Neuron (in vitro differentiated cells): ENCODE data around the gene PPP4R3B.

ENCODE experiments used
- H2AFZ ChIP-seq: one replicate; pipeline ENCODE4 v1.6.1; 2013; ENCODE audit warnings: low read depth, mild to moderate bottlenecking, inconsistent platforms, low read length, moderate library complexity
- H3K27me3 ChIP-seq: one replicate; pipeline ENCODE4 v1.6.1; 2013; ENCODE audit warnings: low read length; ENCODE audit not compliant: insufficient read depth
- H3K36me3 ChIP-seq: one replicate; pipeline ENCODE4 v1.6.1; 2013; ENCODE audit warnings: low read length; ENCODE audit not compliant: insufficient read depth
- H3K4me1 ChIP-seq: one replicate; pipeline ENCODE4 v1.6.1; 2013; ENCODE audit warnings: low read length; ENCODE audit not compliant: insufficient read depth
- H3K4me3 ChIP-seq: 2 replicates; pipeline ENCODE4 v1.5.1; 2013; ENCODE audit warnings: mild to moderate bottlenecking, low read length, moderate library complexity
- H3K9me3 ChIP-seq: one replicate; pipeline ENCODE4 v1.6.1; 2013; ENCODE audit warnings: low read length

PPP4R3B gene

DNA sequence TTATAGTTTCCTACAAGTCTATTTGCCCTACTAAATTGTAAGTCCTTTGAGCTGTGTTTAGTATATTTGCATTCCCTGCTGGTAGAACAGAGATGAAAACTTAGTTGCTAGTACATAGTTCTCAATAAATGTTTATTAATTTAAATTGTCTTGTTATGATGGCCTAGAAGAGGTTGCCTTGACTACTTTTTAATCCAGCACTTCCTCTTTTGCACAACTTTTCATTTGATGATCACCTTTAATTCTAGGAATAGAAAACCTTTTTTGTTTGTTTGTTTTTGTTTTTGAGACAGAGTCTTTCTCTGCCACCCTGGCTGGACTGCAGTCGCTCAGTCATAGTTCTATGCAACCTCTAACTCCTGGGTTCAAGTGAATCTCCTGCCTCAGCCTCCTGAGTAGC is 91.2 kb downstream of the PPP4R3B start:
- peaks cover 51% of the 10 kb centered on the region for H3K36me3 ChIP-seq
- H3K4me1 ChIP-seq, result no peaks in the 10 kb centered on the region
- H2AFZ ChIP-seq, result no peak overlapping the region
- H3K27me3 ChIP-seq, result no peaks in the 10 kb centered on the region
- no peak overlapping the region for H3K4me3 ChIP-seq
- H3K9me3 ChIP-seq, result no peaks in the 10 kb centered on the region

DNA sequence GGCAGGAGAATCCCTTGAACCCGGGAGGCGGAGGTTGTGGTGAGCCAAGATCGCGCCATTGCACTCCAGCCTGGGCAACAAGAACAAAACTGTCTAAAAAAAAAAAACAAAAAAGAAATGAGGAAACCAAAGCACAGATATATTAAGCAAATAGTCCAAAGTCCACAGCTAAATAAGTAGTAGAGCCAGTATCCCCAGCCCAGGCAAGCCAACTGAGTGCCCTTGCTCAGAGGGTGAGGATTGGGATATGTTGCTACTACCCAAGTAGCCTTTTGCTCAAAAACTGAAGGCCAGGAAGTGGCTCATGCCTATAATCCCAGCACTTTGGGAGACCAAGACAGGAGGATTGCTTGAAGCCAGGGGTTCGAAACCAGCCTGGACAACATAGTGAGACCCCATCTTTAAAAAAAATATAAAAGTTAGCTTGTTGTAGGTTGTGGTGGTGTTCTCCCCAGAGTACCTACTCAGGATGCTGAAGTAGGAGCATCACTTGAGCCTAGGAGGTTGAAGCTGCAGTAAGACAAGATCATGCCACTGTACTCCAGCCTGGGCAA is 92.5 kb downstream of the PPP4R3B start:
- Histone ChIP-seq H3K27me3 (no peaks in the 10 kb centered on the region), H3K36me3 (peaks cover 41% of the 10 kb centered on the region), H2AFZ (no peak overlapping the region), H3K4me3 (no peak overlapping the region), H3K9me3 (no peaks in the 10 kb centered on the region), H3K4me1 (peaks cover 10% of the 10 kb centered on the region)

DNA sequence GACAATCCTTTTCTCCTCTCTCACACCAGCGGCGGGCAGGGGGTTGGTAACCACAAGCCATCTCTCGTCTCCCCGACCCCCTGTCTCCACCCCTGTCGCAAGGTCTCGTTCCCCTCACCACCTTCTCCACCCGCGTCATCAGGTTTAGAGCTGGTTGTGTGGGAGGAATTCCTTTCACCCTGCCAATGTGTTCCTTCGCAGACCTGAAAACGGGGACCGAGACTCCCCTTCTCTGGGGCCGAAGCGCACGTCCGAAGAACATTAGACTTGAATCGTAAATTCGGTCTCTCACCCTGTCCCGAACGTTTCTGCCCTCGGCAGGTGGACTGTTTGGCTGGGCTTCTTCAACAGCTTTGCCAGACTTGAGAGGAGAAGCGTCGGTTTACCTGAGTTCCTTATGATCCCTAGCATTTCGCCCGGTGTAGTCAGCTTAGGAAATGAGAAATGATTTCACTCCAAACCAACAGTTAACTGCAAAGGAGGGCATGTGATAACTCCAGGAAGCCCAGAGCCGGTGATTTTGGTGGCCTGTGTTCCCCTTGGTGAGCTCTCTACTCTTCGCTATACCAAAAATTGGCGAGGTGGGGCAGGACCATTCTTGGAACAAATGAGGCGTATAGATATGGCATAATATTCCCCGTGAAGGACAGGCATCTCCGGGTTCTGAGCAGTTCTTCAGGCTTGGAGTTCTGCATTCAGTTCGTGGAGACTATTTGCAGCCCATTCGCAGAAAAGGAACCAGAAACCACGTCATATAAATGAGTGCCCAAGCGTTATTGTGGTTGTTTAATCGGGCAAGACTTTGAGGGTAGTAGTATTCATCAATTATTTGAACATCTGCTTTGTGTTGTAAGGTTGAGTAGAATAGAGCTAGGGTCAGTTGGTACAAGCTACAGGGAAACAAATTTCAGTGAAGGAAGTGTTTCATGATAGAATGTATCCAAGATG is 97.2 kb downstream of the PPP4R3B start:
- peaks cover 13% of the 10 kb centered on the region for H3K36me3 ChIP-seq
- peak overlapping the region; percentile 78 for H2AFZ ChIP-seq
- H3K4me1 ChIP-seq, result peaks cover 10% of the 10 kb centered on the region
- H3K9me3 ChIP-seq, result no peaks in the 10 kb centered on the region
- H3K27me3 ChIP-seq, result no peaks in the 10 kb centered on the region
- peak overlapping the region; percentile 75 for H3K4me3 ChIP-seq

DNA sequence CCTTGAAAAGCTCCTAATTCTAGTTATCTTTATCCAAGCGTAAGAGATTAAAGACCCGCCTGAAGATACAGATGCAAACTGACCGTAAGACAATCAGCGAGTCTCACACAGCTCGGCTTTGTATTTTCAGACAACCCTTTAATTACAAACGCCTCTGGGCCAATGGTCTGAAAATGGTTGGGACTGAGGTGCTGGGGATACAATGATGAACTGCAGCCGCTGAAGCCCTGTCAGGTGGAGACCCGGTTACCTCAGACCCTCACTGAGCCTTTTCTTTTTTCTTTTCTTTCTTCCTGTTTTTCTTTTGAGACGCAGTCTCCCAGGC is 98.6 kb downstream of the PPP4R3B start:
- H3K36me3 ChIP-seq, result peaks cover under 1% of the 10 kb centered on the region
- H3K9me3 ChIP-seq, result no peaks in the 10 kb centered on the region
- H3K27me3 ChIP-seq, result no peaks in the 10 kb centered on the region
- H3K4me1 ChIP-seq, result peaks cover 10% of the 10 kb centered on the region
- H3K4me3 ChIP-seq, result peak overlapping the region; percentile 75
- peak overlapping the region; percentile 44 for H2AFZ ChIP-seq

DNA sequence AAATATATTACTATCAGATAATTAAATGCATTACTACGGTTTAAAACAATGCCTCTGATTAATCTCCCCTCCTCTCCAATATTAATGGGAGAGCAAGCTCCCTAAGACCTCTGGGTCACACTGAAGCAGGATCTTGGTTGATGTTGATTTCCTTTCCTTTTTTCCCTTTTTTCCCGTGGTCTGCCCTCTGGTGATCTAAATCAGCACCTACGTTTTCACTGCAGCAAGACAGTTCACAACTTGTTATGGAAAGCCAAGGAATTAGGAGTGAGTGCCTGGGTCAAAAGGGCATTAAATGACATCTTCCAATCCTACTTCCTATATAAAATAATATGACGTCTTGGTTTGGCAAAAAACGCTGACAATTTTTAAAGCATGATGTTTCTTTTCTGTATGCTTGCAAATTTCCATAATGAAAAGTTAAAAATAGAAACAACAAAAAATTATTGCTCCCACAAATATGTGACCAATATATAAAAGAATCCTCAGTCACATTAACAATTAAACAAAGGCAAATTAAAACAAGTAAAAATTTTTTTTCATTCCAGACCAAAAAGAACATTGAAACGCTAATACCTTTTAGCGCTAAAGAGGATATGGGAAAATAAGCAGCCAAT is 105.8 kb downstream of the PPP4R3B start:
- Histone ChIP-seq H3K4me3 (no peak overlapping the region), H3K9me3 (no peaks in the 10 kb centered on the region), H3K27me3 (no peaks in the 10 kb centered on the region), H2AFZ (no peak overlapping the region), H3K36me3 (no peaks in the 10 kb centered on the region), H3K4me1 (no peaks in the 10 kb centered on the region)

DNA sequence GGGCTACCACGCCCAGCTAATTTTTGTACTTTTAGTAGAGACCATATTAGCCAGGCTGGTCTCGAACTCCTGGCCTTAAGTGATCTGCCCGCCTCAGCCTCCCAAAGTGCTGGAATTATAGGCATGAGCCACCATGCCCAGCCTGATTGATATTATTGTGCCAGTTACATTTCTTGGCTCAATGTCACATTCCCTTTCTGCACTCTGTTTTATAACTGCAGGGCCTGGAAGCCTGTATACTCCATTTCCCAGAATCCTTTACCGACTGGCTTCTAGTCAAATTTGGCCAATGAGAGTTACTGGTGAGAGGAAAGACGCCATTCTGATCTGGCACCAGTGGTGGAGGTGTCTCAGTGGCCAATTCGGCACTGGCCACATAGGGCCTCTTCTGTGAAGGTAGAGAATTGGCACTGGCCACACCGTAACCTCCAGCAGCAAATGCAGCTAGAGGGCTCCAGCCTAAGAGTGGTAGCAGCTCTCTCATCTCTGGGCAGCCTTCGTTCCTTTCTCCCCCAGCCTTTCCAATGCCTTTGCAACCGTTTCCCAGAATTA is 114.8 kb downstream of the PPP4R3B start:
- Histone ChIP-seq H2AFZ (no peak overlapping the region), H3K9me3 (no peaks in the 10 kb centered on the region), H3K4me3 (no peak overlapping the region), H3K36me3 (no peaks in the 10 kb centered on the region), H3K27me3 (no peaks in the 10 kb centered on the region), H3K4me1 (no peaks in the 10 kb centered on the region)

DNA sequence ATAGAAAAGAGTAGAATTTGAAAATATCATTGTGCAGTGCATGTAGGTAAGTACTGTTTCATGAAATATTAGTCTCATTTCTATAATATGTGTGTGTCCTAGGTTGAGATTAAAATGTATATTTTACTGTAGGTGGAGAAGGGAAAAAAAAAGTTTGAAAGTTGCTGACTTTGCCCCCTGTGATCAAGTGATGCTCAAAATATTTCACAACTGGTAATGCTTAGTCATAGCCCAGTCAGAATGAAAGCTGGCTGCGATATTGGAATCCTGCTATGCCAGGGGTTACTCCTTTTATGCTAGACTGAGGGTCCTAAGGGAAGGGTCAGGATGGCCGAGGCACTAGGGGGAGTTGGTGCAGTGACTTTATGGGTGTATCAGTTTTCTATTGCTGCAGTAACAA is 117.4 kb downstream of the PPP4R3B start:
- no peaks in the 10 kb centered on the region for H3K27me3 ChIP-seq
- H3K4me1 ChIP-seq, result no peaks in the 10 kb centered on the region
- no peaks in the 10 kb centered on the region for H3K36me3 ChIP-seq
- H3K9me3 ChIP-seq, result no peaks in the 10 kb centered on the region
- no peak overlapping the region for H2AFZ ChIP-seq
- H3K4me3 ChIP-seq, result no peak overlapping the region

DNA sequence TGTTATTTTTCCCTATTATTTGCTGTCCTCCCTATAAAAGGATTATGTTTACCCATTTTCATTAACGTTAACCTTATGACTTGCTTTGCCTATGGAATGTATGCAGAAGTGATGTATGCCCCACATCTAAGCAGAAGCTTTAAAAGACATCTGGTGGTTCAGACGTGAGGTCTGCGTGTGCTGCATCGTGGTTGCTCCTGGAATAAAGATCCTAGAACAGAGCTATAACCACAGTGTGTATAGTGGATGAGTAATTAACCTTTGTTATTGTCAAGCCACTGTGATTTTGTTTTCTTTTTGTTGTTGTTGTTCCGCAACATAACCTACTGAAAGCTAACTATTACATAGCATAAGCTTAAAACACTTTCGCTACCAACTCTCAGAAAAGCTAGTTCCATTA is 118.8 kb downstream of the PPP4R3B start:
- Histone ChIP-seq H2AFZ (no peak overlapping the region), H3K4me3 (no peak overlapping the region), H3K36me3 (no peaks in the 10 kb centered on the region), H3K4me1 (no peaks in the 10 kb centered on the region), H3K27me3 (no peaks in the 10 kb centered on the region), H3K9me3 (no peaks in the 10 kb centered on the region)
